MM.1S (cell line): Measurements from ENCODE around the gene ACP1.

Experiments used
- DNase-seq: peaks from one replicate; pipeline ENCODE4 v3.0.0-alpha.2; 2015
- H2AFZ ChIP-seq: fragments of 300-600 bp; sonication (generic); 2 replicates; pipeline ENCODE4 v1.6.0; 2016; ENCODE audit warnings: antibody characterized with exemption, low read length
- H3F3A ChIP-seq: fragments of 300-600 bp; sonication (generic); 2 replicates; pipeline ENCODE4 v1.6.1; 2016; ENCODE audit warnings: mild to moderate bottlenecking, antibody characterized with exemption, low read length, moderate library complexity, mixed read lengths; ENCODE audit not compliant: insufficient read depth
- H3K27ac ChIP-seq: fragments of 300-600 bp; sonication (generic); 2 replicates; pipeline ENCODE4 v1.5.1; 2016; ENCODE audit warnings: mild to moderate bottlenecking, low read length
- H3K27me3 ChIP-seq: fragments of 300-600 bp; sonication (generic); replicated peaks from 2 replicates; pipeline ENCODE4 v1.6.0; 2016; ENCODE audit warnings: low read length; ENCODE audit not compliant: insufficient read depth
- H3K36me3 ChIP-seq: fragments of 300-600 bp; sonication (generic); replicated peaks from 2 replicates; pipeline ENCODE4 v1.6.1; 2016; ENCODE audit warnings: mild to moderate bottlenecking, low read length, mixed read lengths; ENCODE audit not compliant: insufficient read depth
- H3K4me1 ChIP-seq: fragments of 300-600 bp; sonication (generic); 2 replicates; pipeline ENCODE4 v1.6.1; 2016; ENCODE audit warnings: low read length, mixed read lengths
- H3K4me2 ChIP-seq: fragments of 300-600 bp; sonication (generic); 2 replicates; pipeline ENCODE4 v1.6.0; 2016; ENCODE audit warnings: low read depth, low read length
- H3K4me3 ChIP-seq: fragments of 300-600 bp; sonication (generic); 2 replicates; pipeline ENCODE4 v1.5.1; 2016; ENCODE audit warnings: low read length, mixed read lengths
- H3K79me2 ChIP-seq: fragments of 300-600 bp; sonication (generic); 2 replicates; pipeline ENCODE4 v1.6.1; 2016; ENCODE audit warnings: mixed run types, low read length, mixed read lengths
- H3K9ac ChIP-seq: fragments of 300-600 bp; sonication (generic); 2 replicates; pipeline ENCODE4 v1.6.1; 2016; ENCODE audit warnings: low read length, mixed read lengths
- H3K9me2 ChIP-seq: fragments of 300-600 bp; sonication (generic); replicated peaks from 2 replicates; pipeline ENCODE4 v1.6.1; 2016; ENCODE audit warnings: mild to moderate bottlenecking, low read length, mixed read lengths; ENCODE audit not compliant: insufficient read depth
- H3K9me3 ChIP-seq: fragments of 300-600 bp; sonication (generic); replicated peaks from 2 replicates; pipeline ENCODE4 v1.6.1; 2016; ENCODE audit warnings: mild to moderate bottlenecking, low read length, mixed read lengths; ENCODE audit not compliant: insufficient read depth
- H4K20me1 ChIP-seq: fragments of 300-600 bp; sonication (generic); 2 replicates; pipeline ENCODE4 v1.6.1; 2016; ENCODE audit warnings: mild to moderate bottlenecking, low read length, moderate library complexity, mixed read lengths; ENCODE audit not compliant: insufficient read depth
- CTCF ChIP-seq: fragments of 300-600 bp; sonication (generic); IDR thresholded peaks from 2 replicates; pipeline ENCODE4 v1.5.1; 2016; ENCODE audit warnings: antibody characterized with exemption, low read length, mixed read lengths
- EZH2 ChIP-seq: fragments of 300-600 bp; sonication (generic); optimal IDR thresholded peaks from 2 replicates; pipeline ENCODE3; 2017; ENCODE audit warnings: low read depth, mild to moderate bottlenecking, antibody characterized with exemption, low read length, mixed read lengths
- EZH2phosphoT487 ChIP-seq: fragments of 300-600 bp; sonication (generic); IDR thresholded peaks from 2 replicates; pipeline ENCODE4 v1.6.1; 2018; ENCODE audit warnings: antibody characterized with exemption, low read length

Gene ACP1

GRCh38 chr2:286035-286434 lies 21.3 kb downstream of the ACP1 start:
- TF ChIP-seq CTCF (no peak), EZH2phosphoT487 (no peak), EZH2 (no peak)
- no peaks in the 10 kb centered on the region for H3K9me3 ChIP-seq
- H3K4me2 ChIP-seq: no peak overlapping the region

DNA sequence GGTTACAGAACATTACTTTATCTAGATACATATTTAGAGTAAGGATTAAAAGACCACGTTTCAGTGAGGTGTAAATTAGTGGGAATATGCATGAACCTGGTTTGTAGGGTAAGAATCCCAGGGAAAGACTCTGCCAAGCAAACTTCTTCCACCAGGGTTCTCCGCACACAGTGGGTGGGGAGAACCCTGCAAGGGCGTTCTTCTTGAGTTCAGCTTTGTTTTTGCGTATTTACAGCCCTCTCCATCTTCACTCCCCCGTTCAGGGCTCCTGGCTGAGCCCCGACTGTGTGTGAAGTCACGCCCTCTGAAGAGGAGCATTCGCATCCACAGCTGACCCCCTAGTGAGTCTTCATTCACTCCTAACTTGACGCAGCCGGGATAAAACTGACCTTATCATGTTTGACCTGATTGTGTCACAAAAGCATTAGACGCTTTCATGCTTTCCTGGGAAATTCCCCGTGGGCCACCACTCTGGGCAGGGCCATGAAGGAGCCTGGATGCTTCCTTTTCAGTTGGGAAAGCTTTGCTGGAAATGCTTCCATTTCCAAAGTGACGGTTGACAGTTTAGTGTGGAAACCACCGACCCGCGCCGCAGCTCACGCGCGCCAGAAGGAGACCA lies 22.1 kb downstream of the ACP1 start:
- H3K4me1 ChIP-seq: no peaks in the 10 kb centered on the region
- no peaks in the 10 kb centered on the region for H3K79me2 ChIP-seq
- H3K9me2 ChIP-seq: no peaks in the 10 kb centered on the region
- H3K36me3 ChIP-seq: no peaks in the 10 kb centered on the region
- H3K27ac ChIP-seq: no peak overlapping the region
- no peak for TF ChIP-seq EZH2
- TF ChIP-seq EZH2phosphoT487: no peak
- TF ChIP-seq CTCF: no peak
- no peaks in the 10 kb centered on the region for H3K9me3 ChIP-seq
- DNase-seq: no peak
- no peaks in the 10 kb centered on the region for H3F3A ChIP-seq
- H3K9ac ChIP-seq: no peak overlapping the region
- H2AFZ ChIP-seq: no peak overlapping the region
- peaks cover 22% of the 10 kb centered on the region for H3K27me3 ChIP-seq
- H3K4me2 ChIP-seq: no peak overlapping the region
- no peak overlapping the region for H3K4me3 ChIP-seq
- H4K20me1 ChIP-seq: no peaks in the 10 kb centered on the region

More at GRCh38 chr2:286035-286434, 21.3 kb downstream of the ACP1 start:
- Histone ChIP-seq H3F3A (no peaks in the 10 kb centered on the region), H3K79me2 (no peaks in the 10 kb centered on the region), H3K27ac (no peak overlapping the region), H2AFZ (no peak overlapping the region), H3K9ac (no peak overlapping the region), H3K9me2 (no peaks in the 10 kb centered on the region), H3K4me1 (no peaks in the 10 kb centered on the region), H3K27me3 (peaks cover 17% of the 10 kb centered on the region), H3K36me3 (no peaks in the 10 kb centered on the region), H4K20me1 (no peaks in the 10 kb centered on the region), H3K4me3 (no peak overlapping the region)
- no peak for DNase-seq

GRCh38 chr2:287471-287885 lies 22.7 kb downstream of the ACP1 start:
- Histone ChIP-seq H3K4me1 (no peaks in the 10 kb centered on the region), H3K79me2 (no peaks in the 10 kb centered on the region), H3K9me2 (no peaks in the 10 kb centered on the region), H3F3A (no peaks in the 10 kb centered on the region), H3K27me3 (peaks cover 23% of the 10 kb centered on the region), H3K9ac (no peak overlapping the region), H3K27ac (no peak overlapping the region), H3K4me3 (no peak overlapping the region), H3K4me2 (no peak overlapping the region), H3K36me3 (no peaks in the 10 kb centered on the region), H3K9me3 (no peaks in the 10 kb centered on the region), H2AFZ (no peak overlapping the region), H4K20me1 (no peaks in the 10 kb centered on the region)
- DNase-seq: no peak
- TF ChIP-seq CTCF (no peak), EZH2phosphoT487 (no peak), EZH2 (no peak)
